Gastroesophageal sphincter (tissue), 4 donors: ENCODE results near the gene SLC25A48. TPM values are rescaled to one million over a fixed set of nuclear protein-coding genes. Genes with fewer than 3 reads are reported as not detected.
A peak's percentile ranks its signal among the peaks of the same experiment; 100 is the strongest.
"Not testable (repeated sequence)": the region's sequence is repeated elsewhere in the genome, so short reads cannot be mapped to it uniquely, and the experiment has no call there.

Source experiments
- ATAC-seq: fragments of 150-250 bp; one replicate; pipeline ENCODE4 v1.9.1; 2016; ENCODE audit warnings: mild to moderate bottlenecking, moderate library complexity
- H3K27ac ChIP-seq, 4 donors: fragments of 200-600 bp; sonication (generic) in 3 of 4; 1 replicate in 3 of 4; 2 replicates in 1 of 4; pipeline ENCODE4 v1.5.1; 2016 to 2019
- H3K27me3 ChIP-seq: fragments of 200-600 bp; sonication (generic); one replicate; pipeline ENCODE4 v1.5.1; 2019
- H3K36me3 ChIP-seq, 2 donors: fragments of 200-600 bp; sonication (generic); one replicate each; pipeline ENCODE4 v1.5.1; 2019; ENCODE audit warnings: control low read depth in 1 of 2
- H3K4me1 ChIP-seq, 3 donors: fragments of 200-600 bp; sonication (generic); 1 replicate in 2 of 3; 2 replicates in 1 of 3; pipeline ENCODE4 v1.5.1; 2016 to 2019; ENCODE audit warnings: control low read depth in 2 of 3
- H3K4me3 ChIP-seq, 2 donors: fragments of 200-600 bp; sonication (generic); one replicate each; pipeline ENCODE4 v1.5.1; 2019; ENCODE audit warnings: mild to moderate bottlenecking in 1 of 2, moderate library complexity in 1 of 2
- H3K9me3 ChIP-seq, 3 donors: fragments of 200-600 bp; sonication (generic); one replicate each; pipeline ENCODE4 v1.5.1; 2017 to 2019; ENCODE audit warnings: control low read depth in 2 of 3
- CTCF ChIP-seq, 4 experiments: fragments of 200-600 bp in 2 of 4; fragments of 450-650 bp in 2 of 4; sonication (generic) in 1 of 4; IDR thresholded peaks; one replicate each; pipeline ENCODE4 v1.5.1; 2017 to 2019; ENCODE audit warnings: antibody characterized with exemption in 4 of 4, mild to moderate bottlenecking in 2 of 4, moderate library complexity in 2 of 4
- EP300 ChIP-seq: sonication (generic); formaldehyde crosslinking; IDR thresholded peaks from one replicate; pipeline ENCODE4 v1.6.1; 2017; ENCODE audit warnings: antibody characterized with exemption, mild to moderate bottlenecking
- POLR2A ChIP-seq, 2 donors: fragments of 450-650 bp; IDR thresholded peaks; one replicate each; pipeline ENCODE4 v1.6.1; 2017; ENCODE audit warnings: antibody characterized with exemption in 2 of 2, mild to moderate bottlenecking in 2 of 2, moderate library complexity in 1 of 2
- POLR2AphosphoS5 ChIP-seq: sonication (generic); formaldehyde crosslinking; IDR thresholded peaks from one replicate; pipeline ENCODE4 v1.6.1; 2017; ENCODE audit warnings: antibody characterized with exemption
- WGBS, 2 donors: methylation state at CpG; one replicate each; pipeline ENCODE4 v1.1.5; 2018; ENCODE audit warnings: low coverage in 1 of 2; 5-methylcytosine and 5-hydroxymethylcytosine counted together
- total RNA-seq, 4 donors: library from RNA; depleted of rRNA; stranded (reverse); fragments of >200 nt; gene quantifications; one replicate each; pipeline ENCODE4 v1.1.0, GENCODE V29; 2016

The SLC25A48 gene
- total RNA-seq, 4 donors from 2014 or later, result 0.27 TPM; not detected in 3

DNA sequence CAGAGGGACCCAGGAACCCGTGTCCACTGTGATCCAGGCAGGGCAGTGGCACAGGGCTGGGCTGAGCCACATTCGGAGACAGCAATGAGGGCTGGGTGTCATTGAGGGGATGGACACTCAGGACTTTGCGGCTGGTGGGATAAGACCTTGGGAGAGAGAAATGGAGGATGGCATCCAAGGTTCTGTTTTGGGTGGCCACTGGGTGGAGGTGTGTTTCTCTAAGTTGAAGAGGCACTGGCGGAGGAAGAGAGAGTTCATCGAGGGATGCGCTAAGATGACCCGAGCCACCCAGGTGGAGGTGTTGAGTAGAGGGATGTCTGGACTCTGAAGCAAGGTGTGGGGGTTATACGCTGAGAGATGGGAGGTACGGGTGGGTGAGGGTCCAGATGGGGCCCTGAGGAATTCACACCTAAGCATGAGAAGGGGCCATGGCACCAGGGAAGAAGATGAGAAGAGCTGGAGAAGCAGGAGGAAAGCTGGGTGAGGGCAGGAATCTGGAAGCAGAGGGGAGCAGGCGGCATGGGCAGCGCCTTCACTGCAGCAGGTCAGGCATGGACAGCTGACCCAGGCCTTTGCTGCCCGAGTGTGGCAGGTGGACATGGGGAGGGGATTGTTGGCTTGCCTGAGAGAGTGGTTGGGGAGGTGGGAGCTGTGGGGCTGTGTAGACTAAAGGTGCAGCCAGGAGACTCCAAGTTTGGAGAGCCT is 2.5 kb upstream of the SLC25A48 start:
- no peaks in the 10 kb centered on the region for H3K36me3 ChIP-seq
- no peak overlapping the region for H3K27ac ChIP-seq
- no peaks in the 10 kb centered on the region for H3K9me3 ChIP-seq
- no peak overlapping the region for H3K4me3 ChIP-seq
- ATAC-seq, result no peak
- 90 to 98% methylated on average over 10 to 11 of the region's 12 CpGs for WGBS, 2 donors
- TF ChIP-seq POLR2AphosphoS5 (no peak), CTCF (IDR thresholded peaks at IDR 0.05) (no peak), EP300 (no peak), POLR2A (IDR thresholded peaks at IDR 0.05) (no peak)
- peaks cover 61% of the 10 kb centered on the region for H3K27me3 ChIP-seq
- H3K4me1 ChIP-seq, result peaks cover 0 to 23% (median 9%) of the 10 kb centered on the region in 3 donors

- H3K27me3 ChIP-seq, result peaks cover 61% of the 10 kb centered on the region
- no peak overlapping the region for H3K4me3 ChIP-seq
- H3K27ac ChIP-seq, result no peak overlapping the region
- WGBS, 2 donors, result 92 to 100% methylated on average over 1 to 2 of the region's 14 CpGs
- no peaks in the 10 kb centered on the region for H3K36me3 ChIP-seq
- ATAC-seq, result no peak
- peaks cover 0 to 23% (median 9%) of the 10 kb centered on the region in 3 donors for H3K4me1 ChIP-seq
- TF ChIP-seq POLR2AphosphoS5 (no peak), EP300 (no peak), POLR2A (IDR thresholded peaks at IDR 0.05) (no peak), CTCF (IDR thresholded peaks at IDR 0.05) (no peak)
- H3K9me3 ChIP-seq, result no peaks in the 10 kb centered on the region
Observed at GRCh38 chr5:135832941-135833920, 1.2 kb upstream of the SLC25A48 start.

- Histone ChIP-seq H3K4me3 (peak overlapping the region in 1 of 2 donors; percentile 48), H3K9me3 (peaks cover 0 to 5% (median 0%) of the 10 kb centered on the region in 3 donors), H3K27me3 (peaks cover 61% of the 10 kb centered on the region), H3K27ac (no peak overlapping the region), H3K4me1 (peaks cover 0 to 23% (median 9%) of the 10 kb centered on the region in 3 donors), H3K36me3 (no peaks in the 10 kb centered on the region)
- TF ChIP-seq EP300 (no peak), POLR2AphosphoS5 (no peak), CTCF (IDR thresholded peaks at IDR 0.05) (peak in 2 of 4 experiments; percentile 50 to 66), POLR2A (IDR thresholded peaks at IDR 0.05) (no peak)
- WGBS, 2 donors, result 4 to 9% methylated on average over 3 to 9 of the region's 16 CpGs
- ATAC-seq, result peak; percentile 75
Observed at GRCh38 chr5:135833961-135834638, 363 bp upstream of the SLC25A48 start.

- no peak for ATAC-seq
- Histone ChIP-seq H3K4me1 (peaks cover 0 to 17% (median 9%) of the 10 kb centered on the region in 3 donors), H3K36me3 (no peaks in the 10 kb centered on the region), H3K9me3 (peaks cover 0 to 5% (median 0%) of the 10 kb centered on the region in 3 donors), H3K4me3 (no peak overlapping the region), H3K27ac (no peak overlapping the region), H3K27me3 (peaks cover 52% of the 10 kb centered on the region)
- 55% methylated on average over 2 of the region's 7 CpGs; no CpG with 5 or more reads in 1 of the 2 donors for WGBS, 2 donors
- TF ChIP-seq POLR2AphosphoS5 (no peak), CTCF (IDR thresholded peaks at IDR 0.05) (no peak), EP300 (no peak), POLR2A (IDR thresholded peaks at IDR 0.05) (no peak)
Observed at GRCh38 chr5:135835766-135836165, 1.3 kb downstream of the SLC25A48 start.

DNA sequence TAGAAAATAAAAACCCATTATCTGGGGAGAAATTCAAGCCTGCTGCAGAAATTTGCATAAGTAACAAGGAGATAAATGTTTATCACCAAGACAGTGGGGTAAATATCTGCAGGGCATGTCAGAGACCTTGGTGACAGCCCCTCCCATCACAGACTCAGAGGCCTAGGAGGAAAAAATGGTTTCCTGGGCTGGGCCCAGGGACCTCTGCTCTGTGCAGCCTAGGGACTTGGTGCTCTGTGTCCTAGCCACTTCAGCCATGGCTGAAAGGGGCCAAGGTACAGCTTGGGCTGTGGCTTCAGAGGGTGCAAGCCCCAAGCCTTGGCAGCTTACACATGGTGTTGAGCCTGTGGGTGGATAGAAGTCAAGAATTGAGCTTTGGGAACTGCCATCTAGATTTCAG is 3.9 kb downstream of the SLC25A48 start:
- not testable (repeated sequence) for ATAC-seq, H3K4me3 ChIP-seq, H3K27ac ChIP-seq, H3K9me3 ChIP-seq, H3K36me3 ChIP-seq
- H3K4me1 ChIP-seq, result peaks cover 0 to 17% (median 9%) of the 10 kb centered on the region in 3 donors
- H3K27me3 ChIP-seq, result peaks cover 36% of the 10 kb centered on the region
